GM19397 (cell line): ENCODE results near the gene MAP3K10.
"Not testable (repeated sequence)": the region's sequence is repeated elsewhere in the genome, so short reads cannot be mapped to it uniquely, and the experiment has no call there.

Experiments
- ATAC-seq: cut with Tn5 transposase; IDR thresholded peaks from one replicate; pipeline ENCODE4 v1.9.1; 2021; ENCODE audit warnings: mild to moderate bottlenecking, moderate library complexity; ENCODE audit not compliant: unreplicated experiment

MAP3K10 gene

DNA sequence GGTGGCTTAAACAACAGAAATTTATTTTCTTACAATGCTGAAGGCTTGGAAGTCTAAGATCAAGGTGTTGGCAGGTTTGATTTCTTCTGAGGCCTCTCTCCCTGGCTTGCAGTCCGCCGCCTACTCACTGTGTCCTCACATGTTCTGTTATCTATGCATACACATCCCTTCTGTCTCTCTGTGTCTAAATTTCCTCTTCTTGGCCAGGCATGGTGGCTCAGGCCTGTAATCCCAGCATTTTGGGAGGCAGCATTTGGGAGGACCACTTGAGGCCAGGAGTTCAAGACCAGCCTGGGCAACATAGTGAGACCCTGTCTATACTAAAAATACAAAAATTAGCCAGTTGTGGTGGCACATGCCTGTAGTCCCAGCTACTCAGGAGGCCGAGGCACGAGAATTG is 19.9 kb upstream of the MAP3K10 start:
- not testable (repeated sequence) for ATAC-seq

DNA sequence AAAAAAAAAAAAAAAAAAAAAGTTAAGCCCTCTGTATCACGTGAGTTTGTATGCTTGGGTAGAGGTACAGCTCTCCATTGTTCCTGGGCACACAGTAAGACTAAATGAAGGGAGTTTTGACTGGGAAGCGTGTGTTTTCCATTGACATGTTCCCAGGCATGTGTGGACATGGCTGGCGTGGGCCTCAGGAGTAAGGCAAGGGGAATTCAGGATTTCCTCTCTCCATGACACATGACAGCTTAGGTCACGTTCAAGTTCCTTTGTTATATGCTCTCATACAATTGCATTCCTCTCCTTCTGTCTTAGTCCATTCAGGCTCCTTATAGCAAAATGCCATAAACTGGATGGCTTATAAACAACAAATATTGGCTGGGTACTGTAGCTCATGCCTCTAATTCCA is 17.1 kb upstream of the MAP3K10 start:
- no peak for ATAC-seq

GRCh38 chr19:40175820-40176219 is 15.4 kb upstream of the MAP3K10 start:
- ATAC-seq, result no peak

DNA sequence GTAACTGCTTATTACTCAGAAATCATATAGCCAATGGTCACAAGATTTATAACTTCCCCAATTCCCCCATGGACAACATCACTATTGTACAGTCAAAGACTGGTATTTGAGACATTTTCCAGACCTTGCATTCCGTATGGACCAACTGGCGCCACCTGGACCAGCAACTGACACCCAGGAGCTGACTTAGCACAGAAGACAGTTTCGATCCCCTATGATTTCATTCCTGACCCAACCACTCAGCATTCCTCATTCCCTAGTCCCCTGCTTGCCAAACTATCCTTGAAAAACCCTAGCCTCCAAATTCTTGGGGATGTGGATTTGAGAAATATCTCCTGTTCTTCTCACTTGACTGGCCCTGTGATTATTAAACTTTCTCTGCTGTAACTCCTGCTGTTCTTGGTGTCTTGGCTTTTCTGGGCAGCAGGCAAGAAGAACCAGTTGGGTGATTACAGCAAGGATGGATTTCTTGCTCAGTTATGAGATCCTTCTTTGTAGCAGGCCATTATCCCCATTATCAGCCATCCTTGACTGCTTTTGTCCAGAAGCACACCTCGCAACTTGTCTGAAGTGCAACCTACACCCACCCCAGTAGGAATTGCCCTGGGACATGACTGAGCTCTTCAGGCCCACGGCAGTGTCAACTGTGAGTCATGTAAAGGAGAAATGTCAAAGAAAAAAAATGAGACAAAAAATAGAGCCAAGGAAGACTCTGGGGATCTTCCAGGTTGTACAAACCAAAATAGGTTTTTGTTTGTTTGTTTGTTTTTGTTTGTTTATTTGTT is 13.7 kb upstream of the MAP3K10 start:
- ATAC-seq, result no peak

DNA sequence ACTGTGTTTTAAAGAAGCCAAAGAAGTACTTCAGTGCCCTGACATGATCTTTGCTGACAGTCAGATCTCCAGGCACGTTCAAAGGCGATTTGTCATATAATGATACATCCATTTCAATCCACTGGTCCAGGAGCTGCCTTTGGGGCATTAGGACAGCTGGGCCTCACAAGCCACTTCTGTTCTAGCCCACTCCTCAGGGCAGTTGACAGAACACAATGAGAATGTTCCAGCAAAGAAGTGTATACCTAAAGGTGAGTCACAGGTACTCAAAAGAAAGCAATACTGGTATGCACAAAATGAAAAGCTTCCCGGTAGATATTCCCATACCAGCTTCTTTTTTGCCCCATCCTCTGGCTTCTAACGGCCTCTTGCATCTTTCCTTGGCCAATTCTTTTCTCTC is 12.5 kb upstream of the MAP3K10 start:
- no peak for ATAC-seq

DNA sequence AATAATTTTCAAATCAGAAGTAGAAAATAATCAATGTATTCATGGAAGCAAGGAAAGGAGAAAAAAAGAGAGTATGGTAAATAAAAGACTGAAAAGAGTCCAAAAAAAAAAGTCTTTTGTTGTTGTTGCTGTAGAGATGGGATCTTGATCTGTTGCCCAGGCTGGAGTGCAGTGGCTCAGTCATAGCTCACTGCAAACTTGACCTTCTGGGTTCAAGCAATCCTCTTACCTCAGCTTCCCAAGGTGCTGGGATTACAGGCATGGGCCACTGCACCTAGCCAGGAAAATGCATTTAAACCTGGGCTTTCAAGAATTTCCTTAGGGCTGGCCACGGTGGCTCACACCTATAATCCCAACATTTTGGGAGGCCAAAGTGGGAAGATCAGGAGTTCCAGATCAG is 7.0 kb upstream of the MAP3K10 start:
- ATAC-seq, result no peak

- no peak for ATAC-seq
These were observed 815 bp downstream of the MAP3K10 start for GRCh38 chr19:40191836-40192646.

DNA sequence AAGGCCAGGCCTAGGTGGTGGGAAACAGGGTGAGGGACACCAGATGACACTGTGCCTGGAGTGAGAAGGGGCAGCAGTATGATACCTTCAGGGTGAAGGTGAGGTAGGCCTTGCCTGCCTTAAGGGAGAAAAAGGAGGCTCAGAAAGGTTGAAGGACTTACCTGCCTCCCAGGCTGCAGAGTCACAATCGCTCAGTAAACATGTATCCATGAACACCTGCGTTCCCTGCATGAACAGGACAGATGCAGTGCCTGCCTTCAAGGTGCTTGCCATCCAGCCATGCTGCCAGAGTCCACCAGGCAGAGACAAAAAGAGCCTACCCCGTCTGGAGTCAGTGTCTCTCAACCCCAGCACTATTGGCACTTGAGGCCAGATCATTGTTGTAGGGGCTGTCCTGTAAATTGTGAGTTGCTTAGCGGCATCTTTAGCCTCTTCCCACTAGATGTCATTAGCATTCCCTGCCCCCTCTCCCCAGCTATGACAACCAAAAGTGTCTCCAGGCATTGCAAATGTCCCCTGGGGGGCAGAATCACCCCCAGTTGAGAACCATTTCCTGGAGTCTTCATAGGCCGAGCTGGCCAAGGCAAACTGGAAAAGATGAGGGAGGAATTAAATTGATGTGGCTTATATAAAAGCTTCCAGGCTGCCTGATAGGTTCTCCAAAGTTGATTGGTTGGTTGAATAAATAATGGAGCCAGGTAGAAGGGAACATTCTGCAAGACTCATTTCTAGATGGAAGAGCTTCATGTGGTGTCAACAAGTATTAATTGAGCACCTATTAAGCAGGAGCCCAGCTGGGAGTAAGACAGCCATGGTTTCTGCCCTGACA is 1.7 kb downstream of the MAP3K10 start:
- ATAC-seq, result no peak

DNA sequence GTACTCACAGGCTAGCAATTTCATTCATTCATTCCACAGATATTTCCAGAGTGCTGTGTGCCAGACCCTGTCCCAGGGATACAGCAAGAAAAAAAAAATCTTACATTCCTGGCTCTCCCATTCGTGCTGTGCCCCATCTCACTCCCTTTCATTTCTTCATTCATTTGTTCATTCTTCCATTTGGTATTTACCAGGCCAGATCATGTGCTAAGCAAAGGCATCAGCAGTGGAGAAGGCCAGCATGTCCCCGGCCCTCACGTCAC is 2.3 kb downstream of the MAP3K10 start:
- no peak for ATAC-seq

DNA sequence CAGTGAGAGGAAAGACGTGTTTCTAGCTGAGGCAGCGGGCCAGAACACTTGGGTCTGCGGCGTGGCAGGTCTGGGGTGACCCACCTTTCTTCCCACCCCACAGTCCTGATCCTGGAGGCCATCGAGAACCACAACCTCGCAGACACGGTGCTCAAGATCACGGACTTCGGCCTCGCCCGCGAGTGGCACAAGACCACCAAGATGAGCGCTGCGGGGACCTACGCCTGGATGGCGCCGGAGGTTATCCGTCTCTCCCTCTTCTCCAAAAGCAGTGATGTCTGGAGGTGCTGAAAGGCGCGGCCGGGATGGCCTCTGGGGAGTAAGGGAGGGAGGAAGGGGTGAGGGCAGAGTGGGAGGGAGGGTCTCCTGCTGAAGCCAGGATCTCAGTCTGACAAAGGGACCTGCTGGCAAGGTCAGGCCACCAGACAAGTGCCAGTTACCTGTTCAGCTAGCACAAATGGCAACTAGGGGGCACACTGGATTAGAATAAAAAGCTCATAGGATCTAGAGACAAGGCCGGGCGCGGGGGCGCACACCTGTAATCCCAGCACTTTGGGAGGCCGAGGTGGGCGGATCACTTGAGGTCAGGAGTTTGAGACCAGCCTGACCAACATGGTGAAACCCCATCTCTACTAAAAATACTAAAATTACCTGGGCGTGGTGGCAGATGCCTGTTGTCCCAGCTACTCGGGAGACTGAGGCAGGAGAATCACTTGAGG is 7.2 kb downstream of the MAP3K10 start:
- ATAC-seq, result no peak

GRCh38 chr19:40200341-40201099 is 9.3 kb downstream of the MAP3K10 start:
- no peak for ATAC-seq

DNA sequence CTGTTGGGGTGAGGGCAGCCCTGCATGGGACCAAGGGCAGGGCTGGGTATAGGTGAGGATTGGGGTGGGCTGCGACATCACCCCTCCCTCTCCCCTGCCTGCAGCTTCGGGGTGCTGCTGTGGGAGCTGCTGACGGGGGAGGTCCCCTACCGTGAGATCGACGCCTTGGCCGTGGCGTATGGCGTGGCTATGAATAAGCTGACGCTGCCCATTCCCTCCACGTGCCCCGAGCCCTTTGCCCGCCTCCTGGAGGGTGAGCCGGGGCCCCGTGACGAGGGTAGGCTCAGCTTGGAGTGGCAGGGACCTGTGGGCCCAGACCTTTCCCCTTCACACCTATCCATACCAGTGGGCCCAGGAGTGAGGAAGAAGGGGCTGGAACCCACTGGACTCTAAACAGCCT is 13.2 kb downstream of the MAP3K10 start:
- no peak for ATAC-seq

GRCh38 chr19:40205760-40206159 is 14.5 kb downstream of the MAP3K10 start:
- no peak for ATAC-seq

GRCh38 chr19:40208602-40209001 is 17.4 kb downstream of the MAP3K10 start:
- no peak for ATAC-seq

- ATAC-seq, result no peak
These were observed 19.7 kb downstream of the MAP3K10 start for GRCh38 chr19:40210889-40211288.

GRCh38 chr19:40213251-40213829 is 22.1 kb downstream of the MAP3K10 start:
- ATAC-seq, result no peak

DNA sequence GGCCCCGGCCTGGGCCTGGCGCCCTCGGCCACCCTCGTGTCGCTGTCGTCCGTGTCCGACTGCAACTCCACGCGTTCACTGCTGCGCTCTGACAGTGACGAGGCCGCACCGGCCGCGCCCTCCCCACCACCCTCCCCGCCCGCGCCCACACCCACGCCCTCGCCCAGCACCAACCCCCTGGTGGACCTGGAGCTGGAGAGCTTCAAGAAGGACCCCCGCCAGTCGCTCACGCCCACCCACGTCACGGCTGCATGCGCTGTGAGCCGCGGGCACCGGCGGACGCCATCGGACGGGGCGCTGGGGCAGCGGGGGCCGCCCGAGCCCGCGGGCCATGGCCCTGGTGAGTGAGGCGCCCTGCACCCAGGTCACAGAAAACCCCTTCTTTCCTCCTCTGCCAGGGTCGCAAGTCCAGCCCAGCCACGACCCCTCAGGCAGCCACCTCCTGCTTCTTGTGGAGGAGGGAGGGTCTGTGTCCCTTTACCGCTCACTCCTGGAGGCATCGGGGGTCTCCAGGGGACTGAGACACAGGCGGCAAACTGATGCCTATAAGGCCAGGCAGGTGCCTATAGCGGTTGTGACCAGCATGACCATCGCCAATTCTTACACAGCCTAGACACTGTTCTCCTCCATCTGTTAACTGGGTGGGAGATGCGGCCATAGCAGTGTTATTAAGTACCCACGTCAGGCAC is 22.8 kb downstream of the MAP3K10 start:
- ATAC-seq, result no peak

DNA sequence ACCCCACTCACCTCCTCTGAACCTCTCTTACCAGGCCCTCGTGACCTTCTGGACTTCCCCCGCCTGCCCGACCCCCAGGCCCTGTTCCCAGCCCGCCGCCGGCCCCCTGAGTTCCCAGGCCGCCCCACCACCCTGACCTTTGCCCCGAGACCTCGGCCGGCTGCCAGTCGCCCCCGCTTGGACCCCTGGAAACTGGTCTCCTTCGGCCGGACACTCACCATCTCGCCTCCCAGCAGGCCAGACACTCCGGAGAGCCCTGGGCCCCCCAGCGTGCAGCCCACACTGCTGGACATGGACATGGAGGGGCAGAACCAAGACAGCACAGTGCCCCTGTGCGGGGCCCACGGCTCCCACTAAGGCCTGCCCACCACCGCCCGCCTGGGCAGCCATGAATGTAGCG is 23.7 kb downstream of the MAP3K10 start:
- ATAC-seq, result no peak

DNA sequence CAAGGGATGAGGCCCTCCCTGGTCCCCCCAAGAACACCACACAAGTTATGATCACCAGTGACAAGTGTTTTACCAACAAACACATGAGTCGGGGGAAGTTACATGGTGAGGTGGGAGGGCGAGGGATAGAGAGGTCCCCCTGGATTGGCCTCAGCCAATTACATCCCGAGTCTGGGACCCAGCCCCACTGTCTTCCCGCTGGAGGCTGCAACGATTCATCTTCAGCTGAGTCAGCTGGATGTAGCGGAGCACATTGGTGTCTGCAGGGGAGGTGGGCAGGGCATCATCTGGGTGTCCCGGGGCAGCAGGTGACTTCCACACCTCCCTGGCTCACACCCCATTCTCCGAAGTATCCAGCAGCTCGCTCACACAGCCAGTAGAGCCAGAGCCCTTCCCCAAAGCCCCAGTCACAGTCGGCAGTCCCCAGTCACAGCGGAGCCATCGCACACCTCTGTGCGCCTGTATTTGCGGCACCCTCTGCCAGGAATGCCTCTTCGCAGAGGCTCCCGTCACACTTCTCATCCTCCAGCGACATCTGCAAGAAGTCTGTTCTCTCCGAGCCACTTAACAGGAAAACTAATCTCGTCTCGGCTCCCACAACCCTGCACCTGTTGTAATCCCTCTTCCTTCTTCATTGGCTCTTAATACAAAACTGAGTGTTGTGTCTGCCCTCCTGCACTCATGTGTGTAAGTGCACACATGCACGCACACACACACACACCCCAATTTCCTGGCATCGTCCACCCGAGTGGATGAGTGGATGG is 25.0 kb downstream of the MAP3K10 start:
- ATAC-seq, result no peak
